Fibroblast of lung (primary cell): ENCODE results near the gene GP5. TPM values are rescaled to one million over a fixed set of nuclear protein-coding genes. Genes with fewer than 3 reads are reported as not detected.
A peak's percentile ranks its signal among the peaks of the same experiment; 100 is the strongest.

Source experiments
- DNase-seq, 2 donors: peaks; one replicate each; pipeline versions ENCODE4 v3.0.0 to v3.0.0-alpha.2; 2010; ENCODE audit warnings: low read depth in 2 of 2
- H2AFZ ChIP-seq: 2 replicates; pipeline ENCODE4 v1.5.1; 2012; ENCODE audit warnings: low read length, control low read depth, inconsistent platforms
- H3K27ac ChIP-seq: 2 replicates; pipeline ENCODE4 v1.5.1; 2011; ENCODE audit warnings: low read length, control low read depth; ENCODE audit not compliant: insufficient read depth
- H3K27me3 ChIP-seq: 2 replicates; pipeline ENCODE4 v1.5.1; 2011; ENCODE audit warnings: mild to moderate bottlenecking, low read length; ENCODE audit not compliant: control insufficient read depth, insufficient read depth
- H3K36me3 ChIP-seq: 2 replicates; pipeline ENCODE4 v1.5.1; 2011; ENCODE audit warnings: low read length; ENCODE audit not compliant: control insufficient read depth, insufficient read depth
- H3K4me1 ChIP-seq: 2 replicates; pipeline ENCODE4 v1.5.1; 2011; ENCODE audit warnings: low read length; ENCODE audit not compliant: control insufficient read depth, insufficient read depth; ENCODE audit errors: extremely low read depth
- H3K4me2 ChIP-seq: 2 replicates; pipeline ENCODE4 v1.5.1; 2011; ENCODE audit warnings: low read length, control low read depth; ENCODE audit not compliant: insufficient read depth; ENCODE audit errors: extremely low read depth
- H3K4me3 ChIP-seq, 4 experiments: fragments of 200-600 bp in 1 of 4; sonication (generic) in 1 of 4; replicated peaks in 1 of 4; 2 replicates each; pipeline ENCODE4 v1.5.1; 2011 to 2016; ENCODE audit warnings: low read length in 4 of 4, low read depth in 3 of 4, mild to moderate bottlenecking in 3 of 4, control low read depth in 2 of 4, inconsistent platforms in 1 of 4, mixed read lengths in 1 of 4; ENCODE audit not compliant: insufficient read depth in 1 of 4; ENCODE audit errors: control extremely low read depth in 1 of 4
- H3K79me2 ChIP-seq: 2 replicates; pipeline ENCODE4 v1.5.1; 2012; ENCODE audit warnings: mild to moderate bottlenecking, low read length, inconsistent platforms; ENCODE audit not compliant: control insufficient read depth, insufficient read depth
- H3K9ac ChIP-seq: 2 replicates; pipeline ENCODE4 v1.5.1; 2011; ENCODE audit warnings: mild to moderate bottlenecking, low read length, control low read depth; ENCODE audit not compliant: insufficient read depth
- H3K9me3 ChIP-seq: 2 replicates; pipeline ENCODE4 v1.5.1; 2012; ENCODE audit warnings: low read depth, low read length; ENCODE audit not compliant: control insufficient read depth, insufficient read depth
- H4K20me1 ChIP-seq: 2 replicates; pipeline ENCODE4 v1.5.1; 2011; ENCODE audit warnings: low read length; ENCODE audit not compliant: control insufficient read depth, insufficient read depth; ENCODE audit errors: extremely low read depth
- CTCF ChIP-seq, 2 donors: IDR thresholded peaks in 1 of 2; conservative IDR thresholded peaks in 1 of 2; 1 replicate in 1 of 2; 2 replicates in 1 of 2; pipeline ENCODE4 v1.5.1; 2011 to 2012; ENCODE audit warnings: low read length in 2 of 2, control low read depth in 1 of 2, inconsistent platforms in 1 of 2, low read depth in 1 of 2, mild to moderate bottlenecking in 1 of 2
- EZH2 ChIP-seq: IDR thresholded peaks from 2 replicates; pipeline ENCODE4 v1.5.1; 2012; ENCODE audit warnings: low read length, control low read depth, mild to moderate bottlenecking; ENCODE audit errors: missing control alignments
- polyA plus RNA-seq, 2 donors: library from polyadenylated mRNA; depleted of rRNA in 1 of 2; stranded (reverse) in 1 of 2; unstranded in 1 of 2; fragments of >200 nt; gene quantifications; 2 replicates each; pipeline ENCODE4 v1.2.1, GENCODE V29; 2011 to 2012; ENCODE audit warnings: missing spikeins in 1 of 2
- total RNA-seq: library from RNA; depleted of rRNA; stranded (reverse); fragments of >200 nt; gene quantifications from 2 replicates; pipeline ENCODE4 v1.2.1, GENCODE V29; 2014

GP5 gene
- total and polyA plus RNA-seq, 2 donors (not counting 1 experiment from before 2014, with no cell fraction given), result 0.06 to 0.17 TPM

GRCh38 chr3:194396539-194396858 lies 2.6 kb downstream of the GP5 start:
- Histone ChIP-seq H4K20me1 (no peaks in the 10 kb centered on the region), H3K79me2 (no peaks in the 10 kb centered on the region), H3K36me3 (no peaks in the 10 kb centered on the region), H2AFZ (peak overlapping the region; percentile 29), H3K27me3 (peaks cover 19% of the 10 kb centered on the region), H3K9ac (no peak overlapping the region), H3K9me3 (no peaks in the 10 kb centered on the region), H3K27ac (no peak overlapping the region), H3K4me1 (peaks cover 4% of the 10 kb centered on the region), H3K4me2 (peak overlapping the region; percentile 32), H3K4me3 (no peak overlapping the region)
- DNase-seq, result no peak
- no peak for TF ChIP-seq EZH2
- no peak for TF ChIP-seq CTCF (conservative IDR thresholded peaks at IDR 0.05 in 1 of 2, IDR thresholded peaks at IDR 0.05 in 1 of 2; ENCODE audit: low read depth in 1 of 2, low read length in 2 of 2)

DNA sequence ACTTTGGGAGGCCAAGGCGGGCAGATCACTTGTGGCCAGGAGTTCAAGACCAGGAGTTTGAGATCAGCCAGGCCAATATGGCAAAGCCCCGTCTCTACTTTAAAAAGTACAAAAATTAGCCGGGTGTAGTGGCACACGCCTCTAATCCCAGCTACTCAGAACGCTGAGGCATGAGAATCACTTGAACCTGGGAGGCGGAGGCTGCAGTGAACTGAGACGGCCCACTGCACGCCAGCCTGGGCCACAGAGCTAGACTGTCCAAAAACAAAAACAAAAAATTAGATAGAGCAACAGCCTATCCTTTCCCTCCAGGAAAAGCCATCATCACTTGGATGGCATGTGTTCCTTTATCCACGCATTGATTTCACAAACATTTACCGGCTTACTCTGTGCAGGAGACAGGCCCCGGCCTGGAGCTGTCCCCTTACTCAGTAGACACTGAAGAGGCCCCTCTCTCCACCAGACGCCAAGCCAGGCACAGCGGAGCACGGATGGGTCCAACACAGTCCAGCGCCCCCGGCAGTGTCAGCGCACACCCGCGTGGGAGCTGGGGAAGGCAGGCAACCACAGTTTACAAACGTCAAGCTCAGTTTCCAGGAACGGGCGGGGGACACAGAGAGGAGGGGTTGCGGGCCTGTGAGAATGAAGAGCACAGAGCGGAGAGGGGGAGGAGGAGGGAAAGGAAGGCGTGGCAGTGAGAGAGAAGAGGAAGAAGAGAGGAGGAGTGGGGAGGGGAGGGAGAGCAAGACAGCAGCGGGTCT lies 3.1 kb downstream of the GP5 start:
- Histone ChIP-seq H3K4me2 (peak overlapping the region; percentile 32), H3K27ac (no peak overlapping the region), H3K4me1 (peaks cover 4% of the 10 kb centered on the region), H3K36me3 (no peaks in the 10 kb centered on the region), H3K9ac (no peak overlapping the region), H3K9me3 (no peaks in the 10 kb centered on the region), H3K27me3 (peaks cover 21% of the 10 kb centered on the region), H3K4me3 (peak overlapping the region in 1 of 4 experiments; percentile 20), H3K79me2 (no peaks in the 10 kb centered on the region), H4K20me1 (no peaks in the 10 kb centered on the region), H2AFZ (peak overlapping the region; percentile 29)
- peak in 1 of 2 donors; percentile 59 for DNase-seq
- TF ChIP-seq EZH2, result no peak
- TF ChIP-seq CTCF (conservative IDR thresholded peaks at IDR 0.05 in 1 of 2, IDR thresholded peaks at IDR 0.05 in 1 of 2; ENCODE audit: low read depth in 1 of 2, low read length in 2 of 2), result no peak

DNA sequence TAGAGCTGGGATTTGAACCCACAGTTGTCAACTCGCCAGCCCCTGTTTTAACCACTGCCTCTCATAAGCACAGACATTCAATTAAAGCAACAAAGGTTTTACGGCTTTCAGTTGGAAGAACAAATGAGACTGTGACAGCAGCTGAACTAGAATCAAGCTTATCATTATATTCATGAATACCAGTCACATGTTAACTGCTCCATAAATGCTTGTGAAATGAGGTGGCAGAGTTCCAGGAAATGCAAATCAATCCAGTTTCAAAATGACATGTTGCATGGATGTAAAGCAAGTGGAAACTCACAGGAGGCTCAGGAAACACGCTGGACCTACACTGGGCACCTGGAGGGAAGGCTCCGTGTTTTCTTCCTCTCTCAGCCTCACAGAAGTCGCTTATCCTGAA lies 3.9 kb downstream of the GP5 start:
- H4K20me1 ChIP-seq, result no peaks in the 10 kb centered on the region
- peaks cover 4% of the 10 kb centered on the region for H3K4me1 ChIP-seq
- no peaks in the 10 kb centered on the region for H3K9me3 ChIP-seq
- no peaks in the 10 kb centered on the region for H3K36me3 ChIP-seq
- H3K79me2 ChIP-seq, result no peaks in the 10 kb centered on the region
- H3K4me3 ChIP-seq, result no peak overlapping the region
- TF ChIP-seq EZH2 (no peak), CTCF (conservative IDR thresholded peaks at IDR 0.05 in 1 of 2, IDR thresholded peaks at IDR 0.05 in 1 of 2; ENCODE audit: low read depth in 1 of 2, low read length in 2 of 2) (no peak)
- no peak overlapping the region for H3K4me2 ChIP-seq
- peak in 1 of 2 donors; percentile 58 for DNase-seq
- no peak overlapping the region for H2AFZ ChIP-seq
- no peak overlapping the region for H3K27ac ChIP-seq
- peaks cover 25% of the 10 kb centered on the region for H3K27me3 ChIP-seq
- H3K9ac ChIP-seq, result no peak overlapping the region
